Body of pancreas (tissue), 4 donors: ENCODE measurements around the gene CAPN12.
"Not testable (repeated sequence)": the region's sequence is repeated elsewhere in the genome, so short reads cannot be mapped to it uniquely, and the experiment has no call there.

Experiments used
- POLR2A ChIP-seq, 3 donors: fragments of 450-650 bp; IDR thresholded peaks; one replicate each; pipeline ENCODE4 v1.6.1; 2016; ENCODE audit warnings: antibody characterized with exemption in 3 of 3, mild to moderate bottlenecking in 2 of 3
- TF ChIP-seq, protein P1 (sequence below), 7 experiments: fragments of 450-650 bp in 4 of 7; fragments of 200-600 bp in 3 of 7; sonication (generic) in 3 of 7; IDR thresholded peaks; one replicate each; pipeline ENCODE4 v1.5.1; 2016 to 2019; ENCODE audit warnings: antibody characterized with exemption in 7 of 7

DNA sequence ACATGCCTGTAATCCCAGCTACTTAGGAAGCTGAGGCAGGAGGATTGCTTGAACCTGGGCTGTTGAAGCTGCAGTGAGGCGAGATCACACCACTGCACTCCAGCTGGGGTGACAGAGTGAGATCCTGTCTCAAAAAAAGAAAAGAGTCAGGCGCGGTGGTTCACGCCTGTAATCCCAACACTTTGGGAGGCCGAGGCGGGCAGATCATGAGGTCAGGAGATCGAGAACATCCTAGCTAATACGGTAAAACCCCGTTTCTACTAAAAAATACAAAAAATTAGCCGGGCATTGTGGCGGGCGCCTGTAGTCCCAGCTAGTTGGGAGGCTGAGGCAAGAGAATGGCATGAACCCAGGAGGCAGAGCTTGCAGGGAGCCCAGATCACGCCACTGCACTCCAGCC is 37.9 kb upstream of the CAPN12 start:
- TF ChIP-seq, protein P1, sequence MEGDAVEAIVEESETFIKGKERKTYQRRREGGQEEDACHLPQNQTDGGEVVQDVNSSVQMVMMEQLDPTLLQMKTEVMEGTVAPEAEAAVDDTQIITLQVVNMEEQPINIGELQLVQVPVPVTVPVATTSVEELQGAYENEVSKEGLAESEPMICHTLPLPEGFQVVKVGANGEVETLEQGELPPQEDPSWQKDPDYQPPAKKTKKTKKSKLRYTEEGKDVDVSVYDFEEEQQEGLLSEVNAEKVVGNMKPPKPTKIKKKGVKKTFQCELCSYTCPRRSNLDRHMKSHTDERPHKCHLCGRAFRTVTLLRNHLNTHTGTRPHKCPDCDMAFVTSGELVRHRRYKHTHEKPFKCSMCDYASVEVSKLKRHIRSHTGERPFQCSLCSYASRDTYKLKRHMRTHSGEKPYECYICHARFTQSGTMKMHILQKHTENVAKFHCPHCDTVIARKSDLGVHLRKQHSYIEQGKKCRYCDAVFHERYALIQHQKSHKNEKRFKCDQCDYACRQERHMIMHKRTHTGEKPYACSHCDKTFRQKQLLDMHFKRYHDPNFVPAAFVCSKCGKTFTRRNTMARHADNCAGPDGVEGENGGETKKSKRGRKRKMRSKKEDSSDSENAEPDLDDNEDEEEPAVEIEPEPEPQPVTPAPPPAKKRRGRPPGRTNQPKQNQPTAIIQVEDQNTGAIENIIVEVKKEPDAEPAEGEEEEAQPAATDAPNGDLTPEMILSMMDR (IDR thresholded peaks at IDR 0.05), result not testable (repeated sequence)
- TF ChIP-seq POLR2A (IDR thresholded peaks at IDR 0.05), result not testable (repeated sequence)
